ENCODE results near the gene ZNF593.

ZNF593 gene

DNA sequence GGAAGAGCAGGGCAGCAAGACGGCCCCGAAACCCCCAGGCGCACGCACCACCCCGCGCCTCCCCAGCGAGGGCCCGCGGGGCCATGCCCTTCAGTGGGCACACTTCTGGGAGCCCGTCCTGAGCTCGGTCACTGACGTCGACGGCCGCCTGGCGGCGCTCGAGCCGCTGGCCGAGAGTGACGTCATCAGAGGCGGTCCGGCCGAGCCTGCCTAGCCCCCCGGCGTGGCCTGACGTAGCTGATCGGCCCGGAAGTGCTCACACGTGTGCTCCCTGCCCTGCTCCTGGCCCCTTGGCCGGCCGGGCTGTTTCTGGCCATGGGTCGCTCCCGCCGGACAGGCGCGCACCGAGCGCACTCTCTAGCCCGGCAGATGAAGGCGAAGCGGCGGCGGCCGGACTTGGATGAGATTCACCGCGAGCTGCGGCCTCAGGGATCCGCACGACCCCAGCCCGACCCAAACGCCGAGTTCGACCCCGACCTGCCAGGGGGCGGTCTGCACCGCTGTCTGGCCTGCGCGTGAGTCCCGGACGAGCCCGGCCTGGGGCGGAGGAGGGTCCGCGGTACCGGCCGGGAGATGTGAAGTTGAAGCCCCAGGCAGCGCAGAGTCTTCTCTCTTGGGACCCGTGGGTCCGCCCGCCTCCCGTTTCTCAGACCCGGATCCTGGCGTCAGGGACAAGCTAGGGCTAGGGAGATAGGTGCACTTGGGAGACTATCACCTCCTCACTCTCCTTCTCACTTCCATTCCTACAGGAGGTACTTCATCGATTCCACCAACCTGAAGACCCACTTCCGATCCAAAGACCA, at the start of gene ZNF593:
ZNF593 (plus strand) TSS at position 240 of the 803 bp plus-strand sequence; CDS start at position 316, 76 bp downstream.
- DNase-seq, result peak; percentile 82 to 89

DNA sequence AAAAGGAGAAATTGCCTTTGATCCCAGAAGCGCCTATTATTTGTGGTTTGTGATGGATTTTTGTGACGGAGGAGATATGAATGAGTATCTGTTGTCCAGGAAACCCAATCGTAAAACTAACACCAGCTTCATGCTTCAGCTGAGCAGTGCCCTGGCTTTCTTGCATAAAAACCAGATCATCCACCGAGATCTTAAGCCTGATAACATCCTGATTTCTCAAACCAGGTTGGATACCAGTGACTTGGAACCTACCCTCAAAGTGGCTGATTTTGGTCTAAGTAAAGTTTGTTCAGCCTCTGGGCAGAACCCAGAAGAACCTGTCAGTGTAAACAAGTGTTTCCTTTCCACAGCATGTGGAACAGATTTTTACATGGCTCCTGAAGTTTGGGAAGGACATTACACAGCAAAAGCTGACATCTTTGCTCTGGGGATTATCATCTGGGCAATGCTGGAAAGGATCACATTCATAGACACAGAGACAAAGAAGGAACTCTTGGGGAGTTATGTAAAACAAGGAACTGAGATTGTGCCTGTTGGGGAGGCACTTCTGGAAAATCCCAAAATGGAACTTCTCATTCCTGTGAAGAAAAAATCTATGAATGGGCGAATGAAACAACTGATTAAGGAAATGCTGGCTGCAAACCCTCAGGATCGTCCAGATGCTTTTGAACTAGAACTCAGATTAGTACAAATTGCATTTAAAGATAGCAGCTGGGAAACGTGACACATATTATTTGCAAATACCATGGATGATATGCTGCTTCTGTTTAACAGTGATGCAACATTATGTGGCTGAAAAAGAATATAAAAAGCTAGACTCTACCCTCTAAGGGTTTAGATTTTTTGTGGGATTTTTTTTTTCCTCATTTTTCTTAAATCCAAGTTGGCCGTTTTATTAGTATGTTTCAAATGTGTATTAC, 47.6 kb upstream of the ZNF593 start:
- DNase-seq, result no peak

DNA sequence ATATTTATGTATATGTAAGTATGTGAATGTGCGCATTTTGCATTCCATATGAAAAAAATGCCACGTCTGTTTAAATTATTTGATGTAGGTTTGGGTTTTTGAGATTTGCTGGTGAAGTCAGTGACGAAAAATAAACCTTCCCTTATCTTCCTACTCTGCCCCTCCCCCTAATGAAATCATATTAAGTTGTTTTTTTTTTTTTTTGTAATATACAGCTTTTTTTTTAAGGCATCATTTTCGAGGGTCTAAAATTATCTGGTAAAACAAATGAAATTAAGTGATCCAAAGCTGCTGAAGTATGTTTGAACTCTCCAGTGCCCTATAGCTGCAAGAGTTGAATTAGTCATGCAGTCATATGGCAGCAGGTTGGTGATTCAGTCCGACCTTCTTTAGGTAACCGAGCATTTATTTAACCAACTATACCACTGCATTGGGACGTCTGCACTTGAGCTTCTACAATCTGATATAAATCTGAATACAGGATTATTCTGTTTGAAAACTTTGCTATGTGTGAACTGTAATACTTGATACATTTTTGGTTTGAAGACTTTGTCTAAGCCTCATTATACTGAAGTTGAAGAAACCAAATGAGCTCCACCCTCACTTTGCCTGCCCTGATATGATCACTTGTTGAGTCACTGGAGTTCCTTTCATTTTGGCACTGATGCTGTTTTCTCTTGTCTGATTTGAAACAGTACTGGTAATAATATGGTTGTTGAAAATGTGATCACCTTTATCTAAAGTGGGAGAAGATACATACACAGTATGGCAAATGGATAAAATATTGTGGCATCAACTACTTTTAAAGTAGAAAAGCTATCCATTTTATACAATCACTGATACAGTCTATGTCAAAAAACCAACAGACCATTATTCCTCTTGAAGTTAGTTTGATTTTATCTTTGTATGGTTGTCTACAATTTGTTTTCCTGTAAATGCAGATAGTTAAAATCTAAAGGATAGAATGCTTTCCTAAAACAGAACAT, 46.4 kb upstream of the ZNF593 start:
- no peak for DNase-seq

DNA sequence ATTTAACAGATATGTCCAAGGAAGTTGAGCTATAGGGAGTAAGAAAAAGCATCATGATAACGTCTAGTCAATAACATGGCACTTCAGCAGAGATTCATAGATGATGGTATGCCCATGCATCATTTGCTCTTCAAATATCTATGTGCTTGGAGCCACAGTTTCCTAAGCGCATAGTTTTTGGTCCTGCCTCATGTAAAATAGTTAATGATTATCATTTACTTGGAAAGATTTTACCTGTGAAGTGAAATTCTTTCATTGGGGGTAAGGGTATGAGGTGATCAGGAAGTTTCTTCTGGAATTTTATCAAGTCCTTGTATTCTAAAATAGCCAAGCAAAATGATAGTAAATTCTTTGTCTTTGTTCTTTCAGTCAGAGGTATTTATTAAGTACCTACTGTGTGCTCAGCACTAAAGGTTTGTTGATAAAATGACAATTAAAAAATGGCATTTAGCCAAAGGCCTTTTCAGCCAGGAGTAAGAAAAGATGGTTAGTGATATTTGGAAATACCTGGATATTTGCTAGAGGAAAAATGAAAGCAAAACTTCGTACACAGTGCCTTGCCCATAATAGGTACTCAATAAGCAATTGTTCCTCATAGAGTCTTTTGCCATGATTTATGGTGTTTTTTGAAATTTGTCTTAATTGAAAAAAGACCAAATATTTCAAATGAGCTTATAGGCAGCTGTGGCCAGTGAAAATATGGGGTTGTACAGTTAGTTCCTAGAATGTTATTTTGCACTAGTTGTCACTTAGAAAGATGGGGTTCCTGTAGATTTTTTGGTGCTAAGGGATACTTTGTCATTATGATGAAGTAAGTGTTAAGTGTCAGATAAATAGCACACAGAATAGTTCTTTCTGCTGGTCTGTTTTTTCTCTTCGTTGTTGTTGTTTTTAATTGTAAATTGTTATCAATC, 45.0 kb upstream of the ZNF593 start:
- DNase-seq, result no peak

DNA sequence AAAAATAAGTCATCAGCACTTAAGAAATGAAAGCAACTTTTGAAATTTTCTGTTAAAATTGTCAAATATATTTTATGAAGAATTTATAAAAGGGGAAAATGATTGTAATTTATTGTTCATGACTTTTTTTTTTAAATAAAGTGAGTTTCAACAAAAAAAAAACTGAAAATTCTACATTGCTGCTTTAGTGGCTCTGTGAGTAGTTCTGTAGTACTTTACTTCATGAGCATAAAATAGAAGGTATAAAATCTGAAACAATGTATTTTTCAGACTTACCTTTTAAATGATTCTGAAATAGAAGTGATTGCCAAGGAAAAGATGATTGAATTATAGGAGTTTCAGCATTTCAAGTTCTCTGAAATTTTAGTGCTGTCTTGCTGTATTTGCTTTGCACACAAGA, 44.3 kb upstream of the ZNF593 start:
- no peak for DNase-seq

DNA sequence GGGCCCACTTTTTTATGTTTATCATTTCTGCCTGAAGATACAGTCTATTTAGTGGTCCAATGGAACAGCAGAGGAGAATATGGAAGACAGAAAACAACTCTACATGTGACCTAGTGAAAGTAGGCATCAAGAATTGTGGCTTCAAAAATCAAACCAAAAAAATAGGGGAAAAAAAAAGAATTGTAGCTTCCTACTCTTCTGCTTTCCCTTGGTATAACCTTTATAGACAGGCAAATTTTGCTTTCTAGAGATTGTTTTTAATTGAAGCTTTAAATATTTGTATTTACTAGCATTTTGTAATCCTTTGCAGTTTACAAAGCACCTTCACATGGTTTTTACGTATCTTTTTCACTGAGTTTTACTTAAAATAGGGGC, 43.8 kb upstream of the ZNF593 start:
- DNase-seq, result no peak

DNA sequence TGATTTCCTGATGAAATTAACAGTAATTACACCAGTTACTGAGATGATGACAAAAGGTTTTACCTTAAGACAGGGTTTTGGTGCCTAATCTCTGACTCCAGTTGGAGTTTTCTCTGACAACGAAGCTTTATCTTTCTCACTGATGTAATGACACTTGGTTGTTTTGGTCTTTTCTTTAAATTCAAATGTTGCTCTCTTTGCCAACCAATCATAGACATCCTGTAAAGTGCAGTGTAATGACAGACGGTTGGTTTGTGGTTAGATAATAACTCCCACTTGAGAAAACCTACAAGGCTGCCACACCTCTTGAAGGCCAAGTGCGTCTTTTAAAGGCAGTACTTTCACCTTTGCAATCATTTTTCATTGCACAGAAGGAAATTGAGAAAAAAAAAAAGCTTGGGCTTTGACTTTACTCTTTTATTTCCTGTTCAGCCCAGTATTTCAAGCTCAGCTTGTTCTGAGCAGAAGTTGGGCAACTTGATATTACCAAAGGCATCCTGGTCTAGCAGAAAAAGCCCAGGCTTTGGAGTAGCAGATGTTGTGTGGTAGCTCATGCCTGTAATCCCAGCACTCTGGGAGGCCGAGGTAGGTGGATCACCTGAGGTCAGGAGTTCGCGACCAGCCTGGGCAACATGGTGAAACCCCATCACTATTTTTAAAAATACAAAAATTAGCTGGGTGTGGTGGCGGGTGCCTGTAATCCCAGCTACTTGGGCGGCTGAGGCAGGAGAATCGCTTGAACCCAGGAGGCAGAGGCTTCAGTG, 43.2 kb upstream of the ZNF593 start:
- no peak for DNase-seq

DNA sequence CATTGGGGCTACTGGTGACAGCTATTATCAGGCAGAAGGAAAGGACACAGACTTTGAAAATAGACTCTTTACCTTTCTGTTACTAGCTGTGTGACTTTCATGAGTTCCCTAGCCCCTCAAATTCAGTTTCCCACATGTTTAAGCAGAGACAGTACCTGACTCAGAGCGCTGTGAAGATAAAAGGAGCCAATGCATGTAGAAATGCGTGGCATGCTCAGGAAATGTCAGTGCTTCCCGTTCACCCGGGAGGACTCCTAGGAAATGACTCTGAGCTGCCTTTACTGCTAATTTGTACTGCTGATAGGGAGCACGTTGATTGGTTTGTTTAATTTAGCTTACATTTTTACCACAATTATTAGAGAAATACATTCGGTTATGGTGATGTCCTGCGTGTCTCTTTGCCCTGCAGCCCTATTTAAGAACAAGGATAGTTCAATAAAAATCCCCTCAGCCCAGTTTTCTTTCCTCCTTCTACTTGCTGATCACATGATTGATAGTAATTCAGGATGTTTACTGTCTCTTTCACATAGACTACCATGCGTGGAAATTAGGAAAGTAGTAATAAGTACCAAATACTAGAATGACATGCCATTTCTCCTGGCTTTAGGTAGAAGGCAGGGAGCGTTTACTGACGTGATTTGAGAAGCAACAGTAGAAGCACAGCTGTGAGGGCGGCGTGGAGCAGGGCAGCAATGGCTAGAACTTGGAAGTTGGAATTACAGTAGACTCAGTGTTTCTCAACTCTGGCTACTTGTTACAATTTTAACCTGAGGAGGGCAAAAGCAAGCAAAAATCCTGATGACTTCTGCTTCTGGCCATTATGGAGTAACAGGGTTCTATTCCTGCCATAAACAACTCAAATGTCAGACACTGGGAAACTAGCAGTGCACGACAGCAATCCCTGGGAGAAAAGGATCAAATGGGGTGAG, 42.2 kb upstream of the ZNF593 start:
- DNase-seq, result no peak

DNA sequence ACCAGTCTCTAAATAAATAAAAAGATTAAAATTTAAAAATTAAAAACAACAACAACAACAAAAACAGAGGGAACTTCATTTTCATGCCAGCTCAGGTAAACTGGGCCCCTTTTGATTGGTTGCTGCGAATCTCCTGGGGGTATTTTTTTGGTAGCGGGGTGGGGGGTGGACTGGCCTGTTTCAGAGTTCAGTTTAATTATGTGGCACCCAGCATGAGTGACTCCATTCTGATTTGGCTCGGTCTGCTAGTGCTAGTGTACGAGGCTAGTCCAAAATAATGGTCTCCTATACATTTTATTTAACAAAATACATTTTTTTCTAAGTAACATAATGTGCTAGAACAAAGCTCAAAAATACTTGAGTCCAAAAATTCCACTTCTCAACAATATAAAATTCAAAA, 39.9 kb upstream of the ZNF593 start:
- no peak for DNase-seq

DNA sequence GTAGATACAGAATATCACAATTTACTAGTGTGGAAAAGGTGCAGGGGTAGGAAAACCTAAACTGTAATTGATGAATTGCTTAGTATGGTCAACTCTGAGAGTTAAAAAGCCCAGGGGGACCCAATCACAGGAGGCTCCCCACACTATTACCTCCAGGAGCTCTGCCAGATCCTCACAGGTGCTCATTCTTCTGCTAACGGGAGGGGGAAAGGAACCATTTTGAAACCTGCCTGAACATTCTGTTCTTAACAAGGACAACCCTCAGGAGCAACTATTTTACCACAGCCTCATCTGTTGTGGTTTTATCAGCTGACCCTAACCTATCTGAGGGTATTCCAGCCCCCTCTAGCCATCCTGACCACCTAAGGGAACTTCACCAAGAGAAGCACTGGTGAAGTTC, 39.0 kb upstream of the ZNF593 start:
- no peak for DNase-seq

DNA sequence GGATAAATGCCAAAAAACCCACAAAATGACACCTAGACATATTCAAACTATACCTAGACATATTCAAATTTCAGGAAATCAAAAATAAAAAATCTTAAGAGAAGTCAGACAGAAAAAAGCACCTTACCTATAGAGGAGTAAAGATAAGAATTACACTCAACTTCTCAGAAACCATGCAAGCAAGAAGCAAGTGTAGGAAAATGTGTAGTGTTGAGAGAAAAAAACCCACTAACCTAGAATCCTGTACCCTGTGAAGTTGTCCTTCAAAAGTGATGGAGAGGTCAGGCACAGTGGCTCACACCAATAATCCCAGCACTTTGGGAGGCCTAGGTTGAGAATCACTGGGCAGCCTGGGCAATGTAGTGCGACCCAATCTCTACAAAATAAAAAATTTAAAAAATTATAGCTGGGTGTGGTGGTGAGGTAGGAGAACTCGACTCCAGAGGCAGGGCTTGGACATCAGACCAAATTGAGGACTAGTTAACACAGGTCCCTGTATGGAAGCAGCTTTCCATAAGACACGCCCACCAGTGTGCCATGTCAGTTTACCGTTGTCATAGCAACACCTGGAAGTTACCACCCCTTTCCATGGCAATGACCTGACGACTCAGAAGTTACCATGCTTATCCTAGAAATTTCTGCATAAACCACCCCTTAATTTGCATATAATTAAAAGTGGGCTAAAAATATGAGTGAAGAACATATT, 37.4 kb upstream of the ZNF593 start:
- no peak for DNase-seq

DNA sequence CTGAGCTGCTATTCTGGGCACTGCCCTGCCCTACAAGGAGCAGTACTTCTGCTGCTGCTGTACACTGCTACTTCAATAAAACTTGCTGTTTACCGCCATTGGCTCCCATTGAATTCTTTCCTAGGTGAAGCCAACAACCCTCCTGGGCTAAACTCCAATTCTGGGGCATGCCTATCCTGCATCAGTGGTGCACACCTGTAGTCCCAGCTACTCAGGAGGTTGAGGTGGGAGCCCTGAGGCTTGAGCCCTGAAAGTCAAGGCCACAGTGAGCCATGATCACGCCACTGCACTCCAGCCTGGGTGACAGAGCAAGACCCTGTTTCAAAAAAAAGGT, 36.9 kb upstream of the ZNF593 start:
- DNase-seq, result no peak

DNA sequence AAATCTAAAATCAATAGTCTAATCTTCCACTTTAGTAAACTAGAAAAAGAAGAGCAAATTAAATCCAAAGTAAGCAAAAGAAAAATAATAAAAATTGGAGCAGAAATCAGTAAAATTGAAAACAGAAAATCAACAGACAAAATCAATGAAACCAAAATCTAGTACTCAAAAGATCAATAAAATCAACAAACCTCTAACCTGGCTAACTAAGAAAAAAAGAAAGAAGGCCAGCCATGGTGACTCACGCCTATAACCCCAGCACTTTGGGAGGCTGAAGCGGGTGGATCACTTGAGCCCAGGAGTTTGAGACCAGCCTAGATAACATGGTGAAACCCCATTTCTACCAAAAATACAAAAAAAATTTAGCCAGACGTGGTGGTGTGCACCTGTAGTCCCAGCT, 35.2 kb upstream of the ZNF593 start:
- DNase-seq, result no peak

DNA sequence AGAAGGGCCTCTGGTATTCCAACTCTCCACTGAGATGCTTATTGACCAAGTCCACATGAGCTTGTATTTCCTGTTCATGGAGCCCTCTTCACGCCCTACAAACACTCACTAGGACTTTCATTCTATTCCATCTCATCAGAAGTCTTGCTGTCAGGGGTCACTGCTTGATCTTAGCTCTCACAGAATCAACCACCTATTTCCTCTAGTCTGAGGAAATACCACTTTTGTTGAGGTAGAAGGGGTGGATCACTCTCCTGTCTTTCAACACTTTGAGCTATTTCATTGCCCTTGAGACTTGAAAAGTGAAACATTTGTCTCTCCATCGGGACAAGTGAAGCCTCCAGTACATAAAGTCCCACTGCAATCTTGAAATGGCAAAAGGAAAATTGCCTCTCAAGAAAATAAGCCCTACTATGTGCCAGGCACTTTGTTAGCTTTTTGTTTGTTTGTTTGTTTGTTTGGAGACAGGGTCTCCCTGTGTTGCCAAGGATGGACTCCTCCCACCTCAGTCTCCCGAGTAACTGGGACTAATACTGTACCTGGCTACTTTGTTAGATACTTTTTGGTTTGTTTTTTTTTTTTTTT, 30.6 kb upstream of the ZNF593 start:
- DNase-seq, result no peak

DNA sequence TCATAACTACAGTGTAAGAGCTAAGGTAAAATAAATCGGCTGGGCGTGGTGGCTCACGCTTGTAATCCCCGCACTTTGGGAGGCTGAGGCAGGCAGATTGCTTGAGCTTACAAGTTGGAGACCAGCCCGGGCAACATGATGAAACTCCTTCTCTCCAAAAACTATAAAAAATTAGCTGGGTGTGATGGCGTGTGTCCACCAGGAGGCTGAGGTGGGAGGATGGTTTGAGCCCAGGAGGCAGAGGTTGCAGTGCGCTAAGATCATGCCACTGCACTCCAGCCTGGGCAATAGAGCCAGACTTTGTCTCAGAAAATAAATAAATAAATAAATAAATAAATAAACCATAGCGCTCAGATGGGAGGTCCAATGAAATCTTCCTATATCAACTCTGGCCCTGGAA, 27.5 kb upstream of the ZNF593 start:
- DNase-seq, result no peak

DNA sequence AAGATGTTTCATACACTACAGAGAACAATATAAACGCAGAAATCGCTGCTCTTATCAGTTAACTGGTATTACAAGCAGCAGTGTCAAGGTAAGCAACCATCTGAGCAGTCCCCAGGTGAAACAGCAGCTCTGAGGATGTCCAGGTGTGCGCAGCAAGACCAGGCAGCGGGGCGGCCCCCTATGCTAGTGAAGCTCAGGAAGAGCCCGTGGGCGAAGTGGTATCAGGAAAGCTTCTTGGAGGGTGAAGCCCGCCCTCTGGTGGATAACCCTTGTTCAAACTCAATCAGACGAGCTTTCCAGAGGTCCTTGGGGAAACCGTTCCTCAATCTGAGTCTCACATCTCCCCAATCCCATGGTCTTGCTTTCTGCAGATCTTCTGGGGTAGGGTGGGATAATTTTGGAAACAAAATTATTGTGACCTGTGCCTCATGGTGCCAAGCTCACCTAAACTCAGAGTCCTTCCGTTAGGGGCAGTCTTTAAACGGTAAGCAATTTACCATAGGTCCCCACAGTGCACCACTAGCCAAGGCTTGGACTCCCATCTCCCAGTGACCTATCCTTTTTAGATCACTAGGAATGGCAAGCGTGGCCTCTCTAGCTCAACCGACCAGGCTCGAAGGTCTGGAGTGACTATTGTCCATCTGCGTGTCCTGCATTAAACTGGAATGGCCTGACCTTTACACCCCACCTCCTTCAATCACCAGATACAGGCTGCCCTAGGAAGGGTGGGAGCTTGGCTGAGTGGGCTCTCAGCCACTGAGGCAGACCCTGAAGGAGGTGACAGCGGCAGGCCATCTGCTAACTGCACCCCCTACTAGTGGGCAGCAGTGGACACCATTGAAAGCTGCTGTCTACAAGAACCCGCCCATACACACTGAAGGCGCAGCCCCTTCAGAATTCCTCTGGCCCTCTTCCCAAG, 24.4 kb upstream of the ZNF593 start:
- DNase-seq, result peak; percentile 76 to 82

DNA sequence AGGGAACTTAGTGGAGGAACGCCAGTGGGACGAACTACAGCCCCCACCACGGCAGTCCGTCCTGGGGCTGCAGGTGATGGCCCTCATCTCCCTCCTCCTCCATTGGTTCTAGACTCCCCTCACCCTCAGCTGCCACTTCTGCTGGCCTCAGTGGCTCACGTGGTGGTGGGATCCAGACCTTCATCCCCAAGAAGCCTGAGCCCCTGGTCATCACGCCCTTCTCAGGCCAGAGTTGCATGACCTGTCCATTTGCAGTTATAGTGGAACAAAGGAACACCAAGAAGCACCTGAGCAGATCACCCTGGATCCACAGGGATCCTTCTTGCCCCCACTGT, 23.8 kb upstream of the ZNF593 start:
- no peak for DNase-seq

DNA sequence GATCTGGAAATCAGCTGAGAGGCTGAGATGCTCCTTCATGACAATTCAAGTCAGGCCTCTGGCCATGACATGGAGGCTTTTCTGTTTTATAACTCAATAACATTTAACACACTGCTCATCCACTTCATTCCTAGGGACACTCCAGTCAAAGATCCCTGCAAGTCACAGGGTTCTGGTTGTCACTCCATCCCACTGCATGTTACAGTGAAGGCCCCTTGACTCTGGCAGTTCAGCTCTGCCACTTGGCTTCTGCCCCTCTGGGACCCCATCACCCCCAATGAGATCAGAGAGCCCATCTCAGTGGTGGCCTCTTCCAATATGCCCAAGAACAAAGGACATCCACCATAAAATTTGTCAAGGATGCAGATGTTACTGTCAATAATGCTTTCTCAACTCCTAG, 20.8 kb upstream of the ZNF593 start:
- no peak for DNase-seq
